Measurements from ENCODE around the gene PEDS1.

The PEDS1 gene

GRCh38 chr20:50197463-50198179 lies 44.1 kb upstream of the PEDS1 start:
- TF ChIP-seq, protein P1, sequence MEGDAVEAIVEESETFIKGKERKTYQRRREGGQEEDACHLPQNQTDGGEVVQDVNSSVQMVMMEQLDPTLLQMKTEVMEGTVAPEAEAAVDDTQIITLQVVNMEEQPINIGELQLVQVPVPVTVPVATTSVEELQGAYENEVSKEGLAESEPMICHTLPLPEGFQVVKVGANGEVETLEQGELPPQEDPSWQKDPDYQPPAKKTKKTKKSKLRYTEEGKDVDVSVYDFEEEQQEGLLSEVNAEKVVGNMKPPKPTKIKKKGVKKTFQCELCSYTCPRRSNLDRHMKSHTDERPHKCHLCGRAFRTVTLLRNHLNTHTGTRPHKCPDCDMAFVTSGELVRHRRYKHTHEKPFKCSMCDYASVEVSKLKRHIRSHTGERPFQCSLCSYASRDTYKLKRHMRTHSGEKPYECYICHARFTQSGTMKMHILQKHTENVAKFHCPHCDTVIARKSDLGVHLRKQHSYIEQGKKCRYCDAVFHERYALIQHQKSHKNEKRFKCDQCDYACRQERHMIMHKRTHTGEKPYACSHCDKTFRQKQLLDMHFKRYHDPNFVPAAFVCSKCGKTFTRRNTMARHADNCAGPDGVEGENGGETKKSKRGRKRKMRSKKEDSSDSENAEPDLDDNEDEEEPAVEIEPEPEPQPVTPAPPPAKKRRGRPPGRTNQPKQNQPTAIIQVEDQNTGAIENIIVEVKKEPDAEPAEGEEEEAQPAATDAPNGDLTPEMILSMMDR (IDR thresholded peaks at IDR 0.05; ENCODE audit: low read length, missing control alignments) = no peak
- H3K4me3 ChIP-seq (replicated peaks; ENCODE audit: low read depth, low read length) = no peak overlapping the region
- DNase-seq (ENCODE audit: low read depth) = no peak

DNA sequence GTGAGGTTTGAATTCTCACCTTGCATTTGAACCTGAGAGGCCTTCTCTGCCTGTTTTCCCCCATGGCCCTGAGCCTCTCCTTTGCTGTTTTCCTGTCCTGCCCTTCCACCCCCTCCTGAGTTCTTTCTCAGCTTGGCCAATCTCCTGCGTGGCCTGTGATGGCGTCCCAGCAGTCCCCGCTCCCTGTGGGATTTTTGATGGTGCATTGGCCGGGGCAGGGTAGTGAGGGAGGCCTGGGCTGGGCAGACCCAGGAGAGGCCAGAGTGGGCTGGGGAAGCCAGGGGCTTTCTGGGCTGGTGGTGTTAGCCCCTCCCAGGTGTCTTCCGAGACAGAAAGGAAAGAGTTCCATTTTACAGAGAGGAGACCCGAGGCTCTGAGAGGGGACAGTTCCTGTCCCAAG lies 43.4 kb upstream of the PEDS1 start:
- H3K4me3 ChIP-seq (replicated peaks; ENCODE audit: low read depth, low read length) = no peak overlapping the region
- TF ChIP-seq, protein P1 (IDR thresholded peaks at IDR 0.05; ENCODE audit: low read length, missing control alignments) = no peak
- no peak for DNase-seq (ENCODE audit: low read depth)

DNA sequence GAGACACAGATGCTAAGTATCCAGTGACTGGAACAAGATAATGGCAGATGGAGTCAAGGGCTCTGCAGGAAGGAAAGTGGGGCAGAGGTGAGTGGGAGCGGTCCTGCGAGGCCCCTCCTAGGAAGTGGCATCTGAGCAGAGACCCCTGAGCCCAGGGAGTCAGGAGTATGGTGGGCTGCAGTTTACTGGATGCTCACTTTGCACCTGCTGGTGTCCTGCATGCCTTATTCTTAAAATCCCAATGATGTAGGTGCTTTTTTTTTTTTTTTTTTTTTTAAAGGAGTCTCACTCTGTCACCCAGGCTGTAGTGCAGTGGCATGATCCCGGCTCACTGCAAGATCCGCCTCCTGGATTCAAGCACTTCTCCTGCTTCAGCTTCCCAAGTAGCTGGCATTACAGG lies 42.7 kb upstream of the PEDS1 start:
- DNase-seq (ENCODE audit: low read depth) = no peak
- TF ChIP-seq, protein P1 (IDR thresholded peaks at IDR 0.05; ENCODE audit: low read length, missing control alignments) = no peak
- no peak overlapping the region for H3K4me3 ChIP-seq (replicated peaks; ENCODE audit: low read depth, low read length)

DNA sequence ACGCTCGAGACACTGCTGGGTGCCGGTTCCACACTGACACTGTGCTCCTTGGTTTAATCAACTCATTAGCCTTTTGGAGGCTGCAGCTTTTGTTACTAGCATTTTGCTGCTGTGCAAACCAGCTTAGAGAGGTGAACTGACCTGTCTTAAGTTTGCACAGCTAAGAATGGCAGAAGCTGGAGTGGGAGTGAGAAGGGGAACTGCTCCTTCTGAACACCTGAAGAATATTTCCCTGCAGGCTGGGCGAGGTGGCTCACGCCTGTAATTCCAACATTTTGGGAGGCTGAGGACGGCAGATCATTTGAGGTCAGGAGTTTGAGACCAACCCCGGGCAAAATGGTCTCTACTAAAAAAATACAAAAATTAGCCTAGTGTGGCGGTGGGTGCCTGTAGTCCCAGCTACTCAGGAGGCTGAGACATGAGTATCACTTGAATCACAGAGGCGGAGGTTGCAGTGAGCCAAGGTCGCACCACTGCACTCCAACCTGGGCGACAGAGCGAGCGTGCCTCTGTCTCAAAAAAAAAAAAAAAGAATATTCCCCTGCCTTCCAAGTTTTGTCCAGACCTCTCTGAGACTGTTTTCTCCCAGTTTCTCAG lies 42.1 kb upstream of the PEDS1 start:
- H3K4me3 ChIP-seq (replicated peaks; ENCODE audit: low read depth, low read length) = no peak overlapping the region

GRCh38 chr20:50194831-50195523 lies 41.5 kb upstream of the PEDS1 start:
- peak; percentile 56 for DNase-seq (ENCODE audit: low read depth)
- TF ChIP-seq, protein P1 (IDR thresholded peaks at IDR 0.05; ENCODE audit: low read length, missing control alignments) = no peak
- peak overlapping the region; percentile 100 for H3K4me3 ChIP-seq (replicated peaks; ENCODE audit: low read depth, low read length)

More for the DNA sequence above, 42.1 kb upstream of the PEDS1 start:
- DNase-seq (ENCODE audit: low read depth) = no peak
- TF ChIP-seq, protein P1 (IDR thresholded peaks at IDR 0.05; ENCODE audit: low read length, missing control alignments) = no peak

GRCh38 chr20:50194422-50194830 lies 40.9 kb upstream of the PEDS1 start:
- H3K4me3 ChIP-seq (replicated peaks; ENCODE audit: low read depth, low read length) = peak overlapping the region; percentile 100

More at GRCh38 chr20:50194422-50194830, 40.9 kb upstream of the PEDS1 start:
- peak; percentile 42 for DNase-seq (ENCODE audit: low read depth)
- TF ChIP-seq, protein P1 (IDR thresholded peaks at IDR 0.05; ENCODE audit: low read length, missing control alignments) = no peak
